ENCODE results near the gene POLR2A.
A peak's percentile ranks its signal among the peaks of the same experiment; 100 is the strongest.

DNA sequence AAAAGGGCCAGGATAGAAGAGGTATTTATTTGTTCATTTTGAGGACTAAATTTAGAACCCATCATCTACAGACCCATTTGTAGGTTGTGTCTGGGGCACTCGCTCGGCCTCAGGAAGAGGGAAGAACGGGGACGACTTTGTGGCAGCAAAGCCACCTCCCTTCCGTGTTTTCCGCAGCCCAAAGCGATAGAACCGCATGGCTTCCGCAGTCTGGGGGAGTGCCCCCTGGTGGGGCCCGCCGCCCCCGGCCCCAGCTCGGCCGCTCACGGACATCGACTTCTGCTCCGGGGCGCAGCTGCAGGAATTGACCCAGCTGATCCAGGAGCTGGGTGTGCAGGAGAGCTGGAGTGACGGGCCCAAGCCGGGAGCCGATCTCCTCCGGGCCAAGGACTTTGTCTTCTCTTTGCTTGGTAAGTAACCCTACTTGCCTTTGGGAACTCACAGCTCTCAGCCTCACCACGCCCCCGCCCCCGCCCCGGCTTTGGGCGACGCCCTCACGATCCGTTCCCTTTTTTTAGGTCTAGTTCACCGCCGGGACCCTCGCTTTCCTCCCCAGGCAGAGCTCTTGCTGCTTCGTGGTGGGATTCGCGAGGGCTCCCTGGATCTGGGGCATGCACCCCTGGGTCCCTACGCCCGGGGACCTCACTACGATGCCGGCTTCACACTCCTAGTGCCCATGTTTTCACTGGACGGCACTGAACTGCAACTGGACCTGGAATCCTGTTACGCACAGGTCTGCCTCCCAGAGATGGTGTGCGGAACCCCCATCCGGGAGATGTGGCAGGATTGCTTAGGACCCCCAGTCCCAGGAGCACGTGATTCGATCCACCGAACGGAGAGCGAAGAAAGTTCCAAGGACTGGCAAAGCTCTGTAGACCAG lies 48.2 kb upstream of the POLR2A start:
- TF ChIP-seq POLR2A (IDR thresholded peaks at IDR 0.05; ENCODE audit: extremely low read depth, insufficient read length): no peak
- TF ChIP-seq, protein P1, sequence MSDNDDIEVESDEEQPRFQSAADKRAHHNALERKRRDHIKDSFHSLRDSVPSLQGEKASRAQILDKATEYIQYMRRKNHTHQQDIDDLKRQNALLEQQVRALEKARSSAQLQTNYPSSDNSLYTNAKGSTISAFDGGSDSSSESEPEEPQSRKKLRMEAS (IDR thresholded peaks at IDR 0.05; ENCODE audit: low read depth, low read length): peak; percentile 40; the same call in 1 of the 2 replicates
- TF ChIP-seq, protein P2, sequence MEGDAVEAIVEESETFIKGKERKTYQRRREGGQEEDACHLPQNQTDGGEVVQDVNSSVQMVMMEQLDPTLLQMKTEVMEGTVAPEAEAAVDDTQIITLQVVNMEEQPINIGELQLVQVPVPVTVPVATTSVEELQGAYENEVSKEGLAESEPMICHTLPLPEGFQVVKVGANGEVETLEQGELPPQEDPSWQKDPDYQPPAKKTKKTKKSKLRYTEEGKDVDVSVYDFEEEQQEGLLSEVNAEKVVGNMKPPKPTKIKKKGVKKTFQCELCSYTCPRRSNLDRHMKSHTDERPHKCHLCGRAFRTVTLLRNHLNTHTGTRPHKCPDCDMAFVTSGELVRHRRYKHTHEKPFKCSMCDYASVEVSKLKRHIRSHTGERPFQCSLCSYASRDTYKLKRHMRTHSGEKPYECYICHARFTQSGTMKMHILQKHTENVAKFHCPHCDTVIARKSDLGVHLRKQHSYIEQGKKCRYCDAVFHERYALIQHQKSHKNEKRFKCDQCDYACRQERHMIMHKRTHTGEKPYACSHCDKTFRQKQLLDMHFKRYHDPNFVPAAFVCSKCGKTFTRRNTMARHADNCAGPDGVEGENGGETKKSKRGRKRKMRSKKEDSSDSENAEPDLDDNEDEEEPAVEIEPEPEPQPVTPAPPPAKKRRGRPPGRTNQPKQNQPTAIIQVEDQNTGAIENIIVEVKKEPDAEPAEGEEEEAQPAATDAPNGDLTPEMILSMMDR (IDR thresholded peaks at IDR 0.05; ENCODE audit: low read depth, low read length): peak; percentile 15
